BE2C (cell line): ENCODE data around the gene KCNAB2. TPM values are rescaled to one million over a fixed set of nuclear protein-coding genes. Genes with fewer than 3 reads are reported as not detected.

Experiments used
- DNase-seq: peaks from one replicate; pipeline ENCODE4 v3.0.0-alpha.2; 2020
- H3K27me3 ChIP-seq: fragments of 250-450 bp; sonication (Bioruptor Pico); 2 replicates; pipeline ENCODE4 v1.5.1; 2020; ENCODE audit warnings: mild to moderate bottlenecking
- H3K36me3 ChIP-seq: fragments of 250-450 bp; sonication (Bioruptor Pico); 2 replicates; pipeline ENCODE4 v1.5.1; 2020; ENCODE audit warnings: mild to moderate bottlenecking
- H3K4me1 ChIP-seq: fragments of 250-450 bp; sonication (Bioruptor Pico); 2 replicates; pipeline ENCODE4 v1.5.1; 2020
- H3K4me3 ChIP-seq: 2 replicates; pipeline ENCODE4 v1.5.1; 2011; ENCODE audit warnings: low read depth, low read length
- H3K9me3 ChIP-seq: fragments of 250-450 bp; sonication (Bioruptor Pico); 2 replicates; pipeline ENCODE4 v1.5.1; 2020
- polyA plus RNA-seq: library from polyadenylated mRNA; unstranded; fragments of >200 nt; gene quantifications from one replicate; pipeline ENCODE4 v1.2.1, GENCODE V29; 2012; ENCODE audit warnings: low read depth, missing spikeins; ENCODE audit not compliant: insufficient read length, insufficient read depth
- TF ChIP-seq, protein P1 (sequence below): IDR thresholded peaks from 2 replicates; pipeline ENCODE4 v1.5.1; 2012; ENCODE audit warnings: mild to moderate bottlenecking, low read depth, low read length

The KCNAB2 gene
- 19.1 TPM for polyA plus RNA-seq

DNA sequence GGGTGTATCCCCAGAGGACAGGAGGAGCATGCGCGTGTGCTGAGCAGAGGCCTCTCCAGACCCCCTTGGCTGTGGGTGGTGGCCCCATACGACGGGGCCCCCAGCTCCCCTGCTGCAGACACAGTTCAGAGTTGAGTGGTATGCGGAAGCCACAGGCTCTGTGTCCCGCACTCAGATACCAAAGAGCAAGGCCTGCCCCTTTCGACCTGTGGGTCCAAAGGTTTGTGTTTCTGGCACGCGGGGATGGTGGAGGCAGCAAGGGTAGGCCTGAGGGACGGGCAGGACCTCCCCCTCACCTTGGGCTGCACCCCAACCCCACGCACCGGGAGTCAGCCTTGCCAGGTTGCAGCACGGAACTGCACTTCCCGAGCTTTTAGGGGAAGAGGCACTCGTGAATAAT lies at the start of gene KCNAB2:
KCNAB2 (plus strand) TSS at position 328 of the 400 bp plus-strand sequence. CDS start 5,649 bp downstream, outside the sequence.
- Histone ChIP-seq H3K4me3 (no peak within 1 kb of the TSS), H3K9me3 (no peaks in the 10 kb centered on the region), H3K4me1 (peaks cover 9% of the 10 kb centered on the region), H3K27me3 (no peaks in the 10 kb centered on the region), H3K36me3 (no peaks in the 10 kb centered on the region)
- DNase-seq, result no peak
- TF ChIP-seq, protein P1, sequence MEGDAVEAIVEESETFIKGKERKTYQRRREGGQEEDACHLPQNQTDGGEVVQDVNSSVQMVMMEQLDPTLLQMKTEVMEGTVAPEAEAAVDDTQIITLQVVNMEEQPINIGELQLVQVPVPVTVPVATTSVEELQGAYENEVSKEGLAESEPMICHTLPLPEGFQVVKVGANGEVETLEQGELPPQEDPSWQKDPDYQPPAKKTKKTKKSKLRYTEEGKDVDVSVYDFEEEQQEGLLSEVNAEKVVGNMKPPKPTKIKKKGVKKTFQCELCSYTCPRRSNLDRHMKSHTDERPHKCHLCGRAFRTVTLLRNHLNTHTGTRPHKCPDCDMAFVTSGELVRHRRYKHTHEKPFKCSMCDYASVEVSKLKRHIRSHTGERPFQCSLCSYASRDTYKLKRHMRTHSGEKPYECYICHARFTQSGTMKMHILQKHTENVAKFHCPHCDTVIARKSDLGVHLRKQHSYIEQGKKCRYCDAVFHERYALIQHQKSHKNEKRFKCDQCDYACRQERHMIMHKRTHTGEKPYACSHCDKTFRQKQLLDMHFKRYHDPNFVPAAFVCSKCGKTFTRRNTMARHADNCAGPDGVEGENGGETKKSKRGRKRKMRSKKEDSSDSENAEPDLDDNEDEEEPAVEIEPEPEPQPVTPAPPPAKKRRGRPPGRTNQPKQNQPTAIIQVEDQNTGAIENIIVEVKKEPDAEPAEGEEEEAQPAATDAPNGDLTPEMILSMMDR, result no peak

DNA sequence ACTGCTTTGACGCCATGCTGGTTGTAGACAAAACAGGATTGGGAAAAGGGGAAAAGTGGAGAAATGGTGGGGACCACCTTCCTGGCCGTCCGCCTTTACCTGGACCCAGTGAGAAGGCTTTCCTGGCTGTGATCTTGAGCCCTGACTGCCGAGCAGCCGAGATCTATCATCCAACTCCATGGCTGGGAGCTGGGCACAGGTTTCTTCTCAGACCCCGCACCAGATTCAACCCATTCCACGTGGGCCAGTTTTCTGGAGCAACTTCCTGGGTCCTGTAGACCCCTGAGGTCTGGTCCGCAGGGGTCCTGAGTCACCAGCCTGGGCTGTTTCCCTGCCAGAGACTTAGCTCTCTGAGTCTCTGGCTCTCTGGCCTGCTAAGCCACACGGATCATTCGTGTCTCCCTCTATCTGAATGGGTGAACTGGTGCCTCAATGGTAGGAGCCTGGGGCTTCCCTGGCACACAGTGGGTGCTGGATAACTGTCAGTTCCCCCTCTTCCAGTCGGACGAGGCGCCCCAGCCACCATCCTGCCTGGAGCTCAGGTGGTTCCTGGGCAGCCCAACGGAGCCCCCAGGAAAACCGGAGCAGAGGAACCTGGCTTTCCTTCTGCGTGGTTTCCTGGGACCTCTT lies 48.9 kb upstream of the KCNAB2 start:
- TF ChIP-seq, protein P1, result no peak
- Histone ChIP-seq H3K9me3 (no peaks in the 10 kb centered on the region), H3K4me3 (no peak overlapping the region), H3K36me3 (no peaks in the 10 kb centered on the region), H3K4me1 (peaks cover under 1% of the 10 kb centered on the region), H3K27me3 (no peaks in the 10 kb centered on the region)
- DNase-seq, result no peak

DNA sequence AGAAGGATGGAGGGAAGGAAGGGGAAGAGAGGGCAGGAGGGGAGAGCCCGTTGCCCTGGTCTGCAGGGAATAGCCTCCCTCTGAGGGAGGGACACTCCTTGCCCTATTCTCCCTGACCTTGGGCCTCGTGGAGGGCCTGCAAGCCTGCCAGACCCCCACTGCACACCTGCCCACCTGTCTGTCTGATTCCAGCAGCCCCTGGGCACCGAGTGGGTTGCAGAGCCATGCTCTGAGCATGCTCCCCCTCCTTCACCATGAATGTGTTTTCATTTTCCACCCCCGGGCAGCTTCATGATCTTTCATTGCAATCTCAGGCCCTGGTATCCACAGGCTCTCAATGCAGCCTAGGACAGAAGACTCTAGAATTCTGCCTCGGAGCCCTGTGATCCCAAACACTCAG lies 48.4 kb upstream of the KCNAB2 start:
- Histone ChIP-seq H3K4me1 (peaks cover 4% of the 10 kb centered on the region), H3K27me3 (no peaks in the 10 kb centered on the region), H3K36me3 (no peaks in the 10 kb centered on the region), H3K9me3 (no peaks in the 10 kb centered on the region), H3K4me3 (no peak overlapping the region)
- TF ChIP-seq, protein P1, result no peak
- no peak for DNase-seq

DNA sequence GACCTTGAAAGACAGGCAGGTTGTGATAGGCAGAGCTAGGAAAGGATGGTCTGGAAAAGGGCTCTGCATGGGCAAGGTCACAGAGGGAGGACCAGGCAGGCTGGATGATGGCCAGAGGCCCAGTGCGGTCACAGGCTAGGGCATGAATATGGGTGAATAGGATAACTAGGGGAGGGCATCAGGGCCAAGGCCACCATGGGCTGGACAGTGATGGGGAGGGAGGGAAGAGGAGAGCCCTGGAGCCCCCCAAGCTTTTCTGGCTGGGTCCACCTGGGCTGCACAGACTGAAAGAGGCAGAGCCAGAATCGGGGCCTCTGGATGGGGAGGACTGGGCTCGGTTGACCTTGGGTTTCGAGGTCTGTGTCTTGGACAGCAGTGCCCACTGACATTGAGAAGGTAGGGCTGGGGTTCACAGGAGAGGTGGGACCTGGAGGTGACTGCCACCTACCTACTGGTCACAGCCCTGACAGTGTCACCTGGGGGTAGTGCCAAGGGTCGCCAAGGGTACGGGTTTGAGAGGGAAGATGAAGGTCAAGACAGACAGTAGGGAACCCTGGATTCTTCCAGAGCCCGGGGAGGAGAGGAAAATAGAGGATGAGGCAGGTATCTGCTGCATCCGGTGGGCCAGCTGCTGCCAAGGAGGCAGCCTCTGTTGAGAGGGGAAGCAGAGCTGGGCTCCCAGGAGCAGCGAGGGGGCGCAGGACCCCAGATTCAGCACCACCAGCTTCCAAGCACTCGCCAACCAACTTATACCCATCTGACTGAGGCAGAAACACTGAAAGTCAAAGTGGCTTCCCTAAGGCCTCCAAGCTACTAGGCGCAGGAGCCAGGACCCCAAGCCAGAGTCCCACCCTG lies 47.4 kb upstream of the KCNAB2 start:
- Histone ChIP-seq H3K4me3 (no peak overlapping the region), H3K4me1 (peaks cover 12% of the 10 kb centered on the region), H3K36me3 (no peaks in the 10 kb centered on the region), H3K27me3 (no peaks in the 10 kb centered on the region), H3K9me3 (no peaks in the 10 kb centered on the region)
- TF ChIP-seq, protein P1, result no peak
- DNase-seq, result no peak

DNA sequence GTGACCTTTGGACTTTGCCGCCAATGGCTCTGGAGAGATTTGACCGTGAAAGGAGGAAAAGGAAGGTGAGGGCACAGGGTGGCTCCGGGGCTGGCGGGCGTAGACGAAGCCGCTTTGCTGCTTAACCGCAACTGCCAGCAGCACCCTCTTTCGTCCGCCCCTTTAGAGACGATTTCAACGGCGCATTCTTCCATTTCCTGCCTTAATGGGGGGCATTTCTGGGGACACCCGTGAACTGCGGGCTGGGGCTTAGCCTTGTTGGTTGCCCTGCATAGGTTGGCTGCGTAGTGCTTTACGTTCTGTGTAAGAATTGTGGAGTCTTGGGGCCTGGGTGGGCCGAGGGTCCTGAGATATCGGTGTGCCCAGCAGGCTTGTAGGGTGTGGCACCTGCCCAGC lies 46.8 kb upstream of the KCNAB2 start:
- no peak for DNase-seq
- H3K9me3 ChIP-seq, result no peaks in the 10 kb centered on the region
- H3K4me1 ChIP-seq, result peaks cover 16% of the 10 kb centered on the region
- H3K27me3 ChIP-seq, result no peaks in the 10 kb centered on the region
- H3K4me3 ChIP-seq, result no peak overlapping the region
- H3K36me3 ChIP-seq, result no peaks in the 10 kb centered on the region
- TF ChIP-seq, protein P1, result no peak
